8988T (cell line): Measurements from ENCODE around the gene FMO5.
"Not testable (repeated sequence)": the region's sequence is repeated elsewhere in the genome, so short reads cannot be mapped to it uniquely, and the experiment has no call there.

Source experiments
- DNase-seq: peaks from one replicate; pipeline ENCODE4 v3.0.0; 2011

Gene FMO5

GRCh38 chr1:147225193-147225730 lies at the start of gene FMO5:
TSS of gene FMO5 (minus strand) at chr1:147225339. CDS start at chr1:147225029, 310 bp downstream.
- peak; percentile 51 for DNase-seq

GRCh38 chr1:147273409-147274336 lies 48.5 kb upstream of the FMO5 start:
- DNase-seq = no peak

- no peak for DNase-seq
Measured at GRCh38 chr1:147272042-147272441, 46.9 kb upstream of the FMO5 start.

GRCh38 chr1:147270721-147271120 lies 45.6 kb upstream of the FMO5 start:
- DNase-seq = no peak

- no peak for DNase-seq
Measured at GRCh38 chr1:147267711-147268110, 42.6 kb upstream of the FMO5 start.

GRCh38 chr1:147266381-147266780 lies 41.2 kb upstream of the FMO5 start:
- DNase-seq = no peak

- DNase-seq = no peak
Measured at GRCh38 chr1:147264158-147264768, 39.1 kb upstream of the FMO5 start.

- no peak for DNase-seq
Measured at GRCh38 chr1:147260956-147261355, 35.8 kb upstream of the FMO5 start.

GRCh38 chr1:147252540-147252939 lies 27.4 kb upstream of the FMO5 start:
- no peak for DNase-seq

- no peak for DNase-seq
Measured at GRCh38 chr1:147247656-147248238, 22.6 kb upstream of the FMO5 start.

GRCh38 chr1:147246910-147247655 lies 21.9 kb upstream of the FMO5 start:
- no peak for DNase-seq

GRCh38 chr1:147246044-147246690 lies 21.0 kb upstream of the FMO5 start:
- no peak for DNase-seq

- no peak for DNase-seq
Measured at GRCh38 chr1:147245586-147246021, 20.5 kb upstream of the FMO5 start.

- no peak for DNase-seq
Measured at GRCh38 chr1:147245129-147245528, 20.0 kb upstream of the FMO5 start.

GRCh38 chr1:147243841-147244240 lies 18.7 kb upstream of the FMO5 start:
- DNase-seq = no peak

- no peak for DNase-seq
Measured at GRCh38 chr1:147243228-147243685, 18.1 kb upstream of the FMO5 start.

GRCh38 chr1:147242449-147243227 lies 17.5 kb upstream of the FMO5 start, which contains the start of gene CHD1L:
TSS of gene CHD1L (plus strand) at chr1:147242684. CDS start at chr1:147242704, 20 bp downstream.
- peak; percentile 77 for DNase-seq

GRCh38 chr1:147241934-147242448 lies 16.9 kb upstream of the FMO5 start:
- DNase-seq = no peak

GRCh38 chr1:147240131-147240721 lies 15.1 kb upstream of the FMO5 start:
- DNase-seq = not testable (repeated sequence)
